ENCODE data around the gene CPED1. TPM values are rescaled to one million over a fixed set of nuclear protein-coding genes. Genes with fewer than 3 reads are reported as not detected.
"Not testable (repeated sequence)": the region's sequence is repeated elsewhere in the genome, so short reads cannot be mapped to it uniquely, and the experiment has no call there.

The CPED1 gene
- total RNA-seq, 2 experiments from 2014 or later = not detected

DNA sequence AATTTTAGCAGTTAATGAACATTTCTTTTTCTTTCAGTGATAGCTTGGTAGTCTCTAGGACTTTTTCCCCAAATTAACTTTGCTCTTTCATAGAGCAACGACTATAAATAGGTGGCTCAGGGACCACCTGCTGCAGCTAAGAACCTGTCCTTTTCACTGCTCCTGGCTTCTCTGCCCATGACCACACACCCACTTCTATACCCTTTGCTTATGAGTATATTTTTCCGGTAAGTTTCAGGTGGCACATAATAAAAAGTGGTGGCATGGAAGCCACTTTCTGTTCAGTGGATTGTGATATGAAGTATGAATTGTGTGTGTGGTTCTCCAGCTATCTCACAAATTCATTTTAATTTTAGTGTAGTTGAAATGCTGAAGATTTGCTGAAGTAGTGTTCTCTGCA, 36.7 kb upstream of the CPED1 start:
- peak overlapping the region; percentile 97 for H3K27ac Mint-ChIP-seq
- intact Hi-C loops (cut with micrococcal nuclease) = loop anchor here (1.0 kb wide), 2 partner anchors 9 to 592 kb away; no protein-coding TSS in a partner anchor
- no peaks in the 10 kb centered on the region for H3K9me3 Mint-ChIP-seq
- peaks cover 18% of the 10 kb centered on the region for H3K4me1 Mint-ChIP-seq (ENCODE audit: low read depth)
- CTCF ChIA-PET = interaction anchor here (0.9 kb wide), 1 partner anchor 10 kb away, joined by 3 read pairs; no protein-coding TSS in a partner anchor
- no peaks in the 10 kb centered on the region for H3K27me3 Mint-ChIP-seq (ENCODE audit: low read depth)
- no peak for DNase-seq
- H3K4me3 Mint-ChIP-seq = peak overlapping the region; percentile 97
- peaks cover 25% of the 10 kb centered on the region for H3K36me3 Mint-ChIP-seq (ENCODE audit: low read depth)

DNA sequence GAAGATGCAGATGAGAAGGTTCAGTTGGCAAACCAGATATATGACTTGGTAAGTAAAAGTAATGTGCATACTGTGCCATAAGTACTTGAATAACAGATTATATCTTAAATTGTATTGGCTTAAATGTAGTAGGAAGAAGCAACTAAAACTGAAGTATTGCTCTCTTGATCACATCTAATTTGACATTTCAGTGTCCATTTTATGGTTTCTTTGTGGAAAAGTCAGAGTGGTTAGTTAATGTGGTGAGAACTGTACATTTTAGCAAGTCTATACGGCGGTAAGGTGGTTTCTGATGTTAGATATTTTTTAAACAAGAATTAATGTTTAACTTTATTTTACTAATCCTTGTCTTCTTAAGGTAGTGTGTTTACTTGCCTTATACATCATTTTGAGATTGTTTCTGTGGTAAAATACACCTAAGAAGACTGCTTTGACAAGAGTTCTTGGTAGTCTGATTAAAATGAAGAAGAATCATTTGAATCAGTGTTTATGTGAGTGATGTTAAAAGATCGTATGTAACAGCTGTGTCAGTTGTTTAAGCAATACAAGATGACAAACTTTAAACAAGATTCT, 32.8 kb upstream of the CPED1 start:
- Mint-ChIP-seq H3K4me3 (no peak overlapping the region), H3K27ac (peak overlapping the region; percentile 41), H3K4me1 (ENCODE audit: low read depth) (peaks cover 17% of the 10 kb centered on the region), H3K36me3 (ENCODE audit: low read depth) (peaks cover 34% of the 10 kb centered on the region), H3K9me3 (no peaks in the 10 kb centered on the region), H3K27me3 (ENCODE audit: low read depth) (no peaks in the 10 kb centered on the region)
- DNase-seq = no peak
- CTCF ChIA-PET = interaction anchor here (1.0 kb wide), 1 partner anchor 30 kb away, joined by 3 read pairs; no protein-coding TSS in a partner anchor
- intact Hi-C loops (cut with micrococcal nuclease) = no loop called here

DNA sequence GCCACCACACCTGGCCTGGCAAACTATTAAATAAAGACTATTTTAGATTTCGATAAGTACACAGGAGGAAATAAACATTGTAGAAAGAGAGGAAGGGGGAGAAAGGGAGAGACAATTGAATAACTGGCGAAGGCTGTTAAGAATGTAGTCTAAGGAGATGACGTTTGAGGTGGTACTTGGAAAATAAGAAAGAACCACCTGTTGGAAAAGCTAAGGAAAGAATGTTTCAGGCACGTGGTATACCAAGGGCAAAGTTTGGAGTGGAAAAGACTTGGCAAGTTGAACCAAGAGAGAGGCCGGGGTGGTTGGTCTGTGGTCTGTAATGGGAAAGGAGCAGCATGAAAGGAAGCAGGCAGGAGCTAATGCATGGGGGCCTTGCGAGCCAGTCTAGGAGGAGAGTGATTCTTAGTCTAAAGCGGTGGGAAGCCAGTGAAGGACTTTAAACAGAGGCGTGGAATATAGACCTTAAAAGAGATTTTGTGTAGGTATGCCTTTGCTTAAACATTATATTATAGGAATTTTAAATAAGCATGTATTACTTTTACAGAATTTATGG, 28.5 kb upstream of the CPED1 start:
- CTCF ChIA-PET = no interaction called here
- Mint-ChIP-seq H3K4me1 (ENCODE audit: low read depth) (peaks cover 18% of the 10 kb centered on the region), H3K36me3 (ENCODE audit: low read depth) (peaks cover 23% of the 10 kb centered on the region), H3K9me3 (no peaks in the 10 kb centered on the region), H3K27me3 (ENCODE audit: low read depth) (no peaks in the 10 kb centered on the region), H3K27ac (no peak overlapping the region), H3K4me3 (no peak overlapping the region)
- intact Hi-C loops (cut with micrococcal nuclease) = no loop called here
- no peak for DNase-seq

DNA sequence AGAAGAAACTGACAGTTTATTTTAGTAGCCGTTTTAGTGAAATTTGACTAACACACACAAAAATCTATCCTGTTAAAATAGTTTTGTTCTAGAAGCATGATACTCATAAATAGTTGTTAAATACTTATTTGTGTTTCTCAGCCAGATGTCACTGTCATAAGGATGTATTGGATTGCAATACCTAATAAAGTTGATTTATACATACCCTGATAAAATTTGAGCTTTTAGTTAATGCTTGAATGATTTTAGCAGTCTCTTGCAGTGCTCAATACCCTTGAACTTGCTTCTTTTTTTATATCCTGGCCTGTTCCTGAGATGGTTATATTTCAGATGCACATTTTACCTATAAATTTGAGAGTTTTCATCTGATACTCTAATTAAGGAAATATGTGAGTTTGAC, 27.8 kb upstream of the CPED1 start:
- H3K27ac Mint-ChIP-seq = no peak overlapping the region
- CTCF ChIA-PET = no interaction called here
- no peaks in the 10 kb centered on the region for H3K9me3 Mint-ChIP-seq
- intact Hi-C loops (cut with micrococcal nuclease) = loop anchor here (1.0 kb wide), 1 partner anchor 9 kb away; no protein-coding TSS in a partner anchor
- H3K4me1 Mint-ChIP-seq (ENCODE audit: low read depth) = peaks cover 16% of the 10 kb centered on the region
- H3K4me3 Mint-ChIP-seq = no peak overlapping the region
- no peaks in the 10 kb centered on the region for H3K27me3 Mint-ChIP-seq (ENCODE audit: low read depth)
- DNase-seq = no peak
- H3K36me3 Mint-ChIP-seq (ENCODE audit: low read depth) = peaks cover 22% of the 10 kb centered on the region

DNA sequence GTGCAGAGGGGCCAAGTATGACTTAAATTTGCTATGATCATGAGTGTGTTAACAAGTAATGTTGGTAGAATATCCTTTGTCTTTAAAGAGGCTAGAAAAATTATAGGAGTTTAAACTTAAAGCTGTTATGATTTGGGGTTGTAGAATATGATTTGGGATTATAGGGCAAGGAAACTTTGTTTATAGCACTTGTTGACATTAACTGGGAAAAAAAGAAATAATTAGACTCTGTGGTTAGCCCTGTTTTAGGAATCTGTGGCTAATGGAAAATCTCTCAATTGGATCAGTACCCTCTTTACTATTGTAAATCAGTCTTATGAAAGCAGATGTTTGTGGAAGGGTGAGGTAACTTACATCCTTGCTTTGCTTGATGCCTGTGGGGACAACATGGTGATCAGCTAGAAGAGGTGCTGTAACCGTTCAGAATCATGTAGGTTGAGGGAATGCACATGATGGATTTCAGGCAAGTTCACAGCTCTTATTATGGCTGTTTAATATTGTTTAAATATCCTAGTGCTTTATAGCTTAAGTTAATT, 26.8 kb upstream of the CPED1 start:
- no peaks in the 10 kb centered on the region for H3K9me3 Mint-ChIP-seq
- DNase-seq = no peak
- peaks cover 17% of the 10 kb centered on the region for H3K36me3 Mint-ChIP-seq (ENCODE audit: low read depth)
- peaks cover 14% of the 10 kb centered on the region for H3K4me1 Mint-ChIP-seq (ENCODE audit: low read depth)
- CTCF ChIA-PET = no interaction called here
- H3K27ac Mint-ChIP-seq = no peak overlapping the region
- no peak overlapping the region for H3K4me3 Mint-ChIP-seq
- intact Hi-C loops (cut with micrococcal nuclease) = loop anchor here (1.0 kb wide), 1 partner anchor 10 kb away; no protein-coding TSS in a partner anchor
- H3K27me3 Mint-ChIP-seq (ENCODE audit: low read depth) = no peaks in the 10 kb centered on the region

DNA sequence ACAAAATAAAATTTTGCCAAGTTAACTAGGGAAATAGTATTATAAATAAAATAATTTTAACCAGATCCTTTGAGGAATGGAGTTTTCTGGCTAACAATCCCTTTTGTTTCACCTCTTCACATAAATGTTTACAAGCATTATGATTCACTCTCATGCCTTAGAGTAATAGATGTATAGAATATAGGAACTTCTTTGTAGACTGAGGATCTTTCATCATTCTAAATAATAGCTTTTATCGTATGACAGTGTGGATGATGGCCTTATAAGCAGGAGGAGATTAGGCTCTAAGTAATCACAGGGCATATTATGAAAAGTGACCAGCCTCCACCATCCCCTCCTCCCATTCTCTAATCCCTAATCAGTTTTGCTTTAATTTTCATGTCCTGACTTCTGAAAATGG, 24.4 kb upstream of the CPED1 start:
- Mint-ChIP-seq H3K36me3 (ENCODE audit: low read depth) (peaks cover 22% of the 10 kb centered on the region), H3K27me3 (ENCODE audit: low read depth) (no peaks in the 10 kb centered on the region), H3K4me1 (ENCODE audit: low read depth) (peaks cover 14% of the 10 kb centered on the region), H3K4me3 (no peak overlapping the region), H3K27ac (no peak overlapping the region), H3K9me3 (no peaks in the 10 kb centered on the region)
- CTCF ChIA-PET = no interaction called here
- no peak for DNase-seq
- intact Hi-C loops (cut with micrococcal nuclease) = no loop called here

DNA sequence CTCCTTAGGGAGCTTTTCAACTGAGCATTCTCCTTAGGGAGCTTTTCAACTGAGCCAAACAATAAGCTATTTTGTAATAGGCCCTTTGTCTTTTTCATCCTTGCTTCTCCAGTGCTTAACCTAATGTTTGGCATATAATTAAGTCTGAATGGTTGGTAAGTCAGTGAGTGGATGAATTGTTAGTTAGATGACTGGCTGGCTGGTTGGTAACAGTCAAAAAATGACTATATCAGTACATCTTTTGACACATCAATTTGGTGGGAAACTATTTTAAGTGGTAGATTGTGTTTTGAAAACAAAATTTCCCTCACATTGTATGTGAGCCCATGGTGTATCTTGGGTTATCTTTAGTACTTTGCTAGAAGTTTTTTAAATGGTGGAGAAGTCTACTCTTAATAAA, 21.6 kb upstream of the CPED1 start:
- H3K27me3 Mint-ChIP-seq (ENCODE audit: low read depth) = no peaks in the 10 kb centered on the region
- no peaks in the 10 kb centered on the region for H3K4me1 Mint-ChIP-seq (ENCODE audit: low read depth)
- H3K4me3 Mint-ChIP-seq = no peak overlapping the region
- no peaks in the 10 kb centered on the region for H3K9me3 Mint-ChIP-seq
- no peak overlapping the region for H3K27ac Mint-ChIP-seq
- CTCF ChIA-PET = no interaction called here
- peaks cover 24% of the 10 kb centered on the region for H3K36me3 Mint-ChIP-seq (ENCODE audit: low read depth)
- no peak for DNase-seq
- intact Hi-C loops (cut with micrococcal nuclease) = no loop called here

DNA sequence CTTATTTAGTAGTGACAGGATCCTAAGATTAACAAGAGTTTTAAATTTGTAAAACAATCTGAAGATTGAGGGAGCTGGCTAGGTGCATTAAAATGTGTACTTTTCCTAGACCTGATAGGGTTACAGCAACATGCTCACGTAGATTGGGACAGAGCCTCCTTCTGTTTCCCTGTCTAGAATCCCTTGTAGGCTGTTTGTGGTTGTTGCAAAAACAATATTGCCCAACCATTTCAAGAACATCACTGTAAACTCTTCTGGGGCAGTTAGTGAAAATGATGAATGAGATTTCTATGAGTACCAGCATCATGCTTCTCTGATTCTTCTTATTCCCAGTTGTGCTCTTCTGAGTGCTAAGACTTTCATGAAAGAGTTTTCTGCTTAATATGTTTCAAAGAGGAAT, 14.7 kb upstream of the CPED1 start:
- Mint-ChIP-seq H3K4me3 (no peak overlapping the region), H3K4me1 (ENCODE audit: low read depth) (no peaks in the 10 kb centered on the region), H3K27me3 (ENCODE audit: low read depth) (no peaks in the 10 kb centered on the region), H3K36me3 (ENCODE audit: low read depth) (peaks cover 22% of the 10 kb centered on the region), H3K27ac (no peak overlapping the region), H3K9me3 (no peaks in the 10 kb centered on the region)
- DNase-seq = no peak
- CTCF ChIA-PET = interaction anchor here (1.2 to 1.4 kb wide), 2 partner anchors 11 to 103 kb away, joined by 4 to 6 read pairs; no protein-coding TSS in a partner anchor
- intact Hi-C loops (cut with micrococcal nuclease) = no loop called here

DNA sequence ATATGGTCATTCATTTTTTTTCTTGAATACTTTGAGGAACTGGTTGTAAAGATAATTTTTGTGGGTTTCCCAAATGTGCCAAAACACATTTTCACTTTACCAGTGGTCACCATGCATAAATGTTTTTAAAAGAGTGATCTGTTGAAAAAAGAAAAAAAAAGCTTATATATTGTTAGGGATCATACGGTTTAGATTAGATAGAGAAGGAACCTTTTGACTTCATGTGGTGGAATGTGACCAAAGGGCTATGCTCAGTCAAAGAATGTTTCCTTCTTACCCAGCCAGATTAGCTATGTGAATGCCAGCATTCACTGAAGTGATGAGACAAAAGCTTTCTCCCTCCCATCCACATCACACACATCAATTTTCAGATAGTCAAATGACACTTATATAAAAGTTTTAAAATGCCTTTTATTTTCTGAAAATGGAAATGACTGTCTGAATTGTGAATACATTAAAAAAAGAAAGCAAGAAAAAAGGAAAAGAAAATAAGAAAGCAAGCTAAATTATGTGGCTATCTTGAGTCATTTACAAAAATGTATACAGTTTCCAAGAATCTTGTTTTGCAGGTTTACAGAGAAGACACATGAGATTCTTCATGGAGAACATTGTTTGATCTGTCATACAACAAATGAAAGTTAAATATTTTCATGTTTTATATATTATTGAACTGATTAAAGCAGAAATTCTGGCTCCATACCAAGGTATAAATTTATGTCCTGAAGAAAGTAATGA, 8.6 kb upstream of the CPED1 start:
- CTCF ChIA-PET = interaction anchor here (0.7 to 1.9 kb wide), 4 partner anchors 7 to 129 kb away, joined by 3 to 11 read pairs (median 3); no protein-coding TSS in a partner anchor
- intact Hi-C loops (cut with micrococcal nuclease) = no loop called here
- no peak for DNase-seq
- peaks cover under 1% of the 10 kb centered on the region for H3K27me3 Mint-ChIP-seq (ENCODE audit: low read depth)
- no peaks in the 10 kb centered on the region for H3K4me1 Mint-ChIP-seq (ENCODE audit: low read depth)
- no peak overlapping the region for H3K4me3 Mint-ChIP-seq
- no peaks in the 10 kb centered on the region for H3K9me3 Mint-ChIP-seq
- H3K27ac Mint-ChIP-seq = no peak overlapping the region
- peaks cover 2% of the 10 kb centered on the region for H3K36me3 Mint-ChIP-seq (ENCODE audit: low read depth)

DNA sequence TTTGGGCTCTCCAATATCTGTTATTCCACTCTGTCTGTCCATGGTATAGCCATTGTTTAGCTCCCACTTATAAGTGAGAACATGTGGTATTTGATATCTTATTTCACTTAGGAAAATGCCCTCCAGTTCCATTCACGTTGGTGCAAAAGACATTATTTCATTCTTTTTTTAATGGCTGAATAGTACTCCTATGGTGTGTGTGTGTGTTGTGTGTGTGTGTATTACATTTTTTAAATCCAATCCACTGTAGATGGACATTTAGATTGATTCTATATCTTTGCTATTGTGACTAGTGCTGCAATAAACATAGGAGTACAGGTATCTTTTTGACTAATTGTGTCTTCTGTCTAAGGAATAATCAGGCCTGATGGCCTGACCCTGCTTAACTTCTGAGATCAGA, 7.4 kb upstream of the CPED1 start:
- DNase-seq = no peak
- no peak overlapping the region for H3K27ac Mint-ChIP-seq
- intact Hi-C loops (cut with micrococcal nuclease) = no loop called here
- CTCF ChIA-PET = interaction anchor here (0.8 kb wide), 1 partner anchor 29 kb away, joined by 3 read pairs; no protein-coding TSS in a partner anchor
- H3K9me3 Mint-ChIP-seq = no peaks in the 10 kb centered on the region
- H3K27me3 Mint-ChIP-seq (ENCODE audit: low read depth) = peaks cover 3% of the 10 kb centered on the region
- no peaks in the 10 kb centered on the region for H3K36me3 Mint-ChIP-seq (ENCODE audit: low read depth)
- no peak overlapping the region for H3K4me3 Mint-ChIP-seq
- no peaks in the 10 kb centered on the region for H3K4me1 Mint-ChIP-seq (ENCODE audit: low read depth)

DNA sequence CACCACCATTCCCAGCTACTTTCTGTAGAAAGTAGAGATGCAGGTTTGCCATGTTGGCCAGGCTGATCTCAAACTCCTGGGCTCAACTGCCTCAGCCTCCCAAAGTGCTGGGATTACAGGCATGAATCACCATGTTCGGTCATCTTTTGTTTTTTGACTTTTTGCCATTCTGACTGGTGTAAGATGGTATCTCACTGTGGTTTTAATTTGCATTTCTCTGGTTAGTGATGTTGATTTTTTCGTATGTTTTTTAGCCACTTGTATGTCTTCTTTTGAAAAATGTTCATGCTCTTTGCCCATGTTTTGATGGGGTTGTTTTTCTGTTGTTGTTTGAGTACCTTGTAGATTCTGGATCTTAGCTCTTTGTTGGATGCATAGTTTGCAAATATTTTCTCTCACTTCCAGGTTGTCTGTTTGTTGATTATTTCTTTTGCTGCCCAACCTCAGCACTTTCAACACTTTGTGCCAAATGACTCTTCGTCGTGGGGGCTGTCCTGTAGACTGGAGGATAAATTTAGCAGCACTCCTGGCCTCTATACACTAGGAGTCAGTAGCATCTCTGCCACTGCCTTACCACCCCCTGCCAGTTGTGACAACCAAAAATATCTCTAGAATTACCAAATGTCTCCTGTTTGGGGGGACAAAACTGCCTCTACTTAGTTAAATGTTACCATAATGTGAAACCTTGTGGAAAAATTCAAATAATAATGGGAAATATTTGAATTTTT, 6.5 kb upstream of the CPED1 start:
- Mint-ChIP-seq H3K27me3 (ENCODE audit: low read depth) (peaks cover 11% of the 10 kb centered on the region), H3K27ac (no peak overlapping the region), H3K36me3 (ENCODE audit: low read depth) (no peaks in the 10 kb centered on the region), H3K9me3 (no peaks in the 10 kb centered on the region), H3K4me1 (ENCODE audit: low read depth) (no peaks in the 10 kb centered on the region), H3K4me3 (no peak overlapping the region)
- intact Hi-C loops (cut with micrococcal nuclease) = no loop called here
- no peak for DNase-seq
- CTCF ChIA-PET = no interaction called here

DNA sequence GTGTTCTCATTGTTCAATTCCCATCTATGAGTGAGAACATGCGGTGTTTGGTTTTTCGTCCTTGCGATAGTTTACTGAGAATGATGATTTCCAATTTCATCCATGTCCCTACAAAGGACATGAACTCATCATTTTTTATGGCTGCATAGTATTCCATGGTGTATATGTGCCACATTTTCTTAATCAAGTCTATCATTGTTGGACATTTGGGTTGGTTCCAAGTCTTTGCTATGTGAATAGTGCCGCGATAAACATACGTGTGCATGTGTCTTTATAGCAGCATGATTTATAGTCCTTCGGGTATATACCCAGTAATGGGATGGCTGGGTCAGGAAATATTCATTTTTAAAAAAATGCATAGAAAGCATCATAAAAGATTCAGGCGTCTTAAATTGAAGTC, 4.9 kb upstream of the CPED1 start:
- CTCF ChIA-PET; intact Hi-C loops (cut with micrococcal nuclease); H3K4me1 Mint-ChIP-seq (ENCODE audit: low read depth); H3K36me3 Mint-ChIP-seq (ENCODE audit: low read depth); H3K4me3 Mint-ChIP-seq; H3K27ac Mint-ChIP-seq; H3K9me3 Mint-ChIP-seq; DNase-seq: not testable (repeated sequence)
- peaks cover 25% of the 10 kb centered on the region for H3K27me3 Mint-ChIP-seq (ENCODE audit: low read depth)

Measured in activated naive CD4-positive, alpha-beta T cell treated with anti-CD3 and anti-CD28 coated beads for 36 hours (primary cell).